NT2/D1 (cell line): ENCODE results near the gene ABR.

ENCODE experiments used
- SUZ12 ChIP-seq: IDR thresholded peaks from 2 replicates; pipeline ENCODE4 v1.6.1; 2011; ENCODE audit not compliant: insufficient read length, insufficient read depth; ENCODE audit errors: extremely low read depth
- YY1 ChIP-seq: IDR thresholded peaks from 2 replicates; pipeline ENCODE4 v1.6.1; 2011; ENCODE audit not compliant: insufficient read length, insufficient read depth
- ZNF274 ChIP-seq: IDR thresholded peaks from 2 replicates; pipeline ENCODE4 v1.6.1; 2011; ENCODE audit warnings: mild to moderate bottlenecking, low read depth, low read length

GRCh38 chr17:1227917-1228780 is 48.4 kb upstream of the ABR start:
- TF ChIP-seq YY1 = no peak
- TF ChIP-seq ZNF274 = no peak
- peak; percentile 59 for TF ChIP-seq SUZ12
